GM12801 (cell line): ENCODE results near the gene NDUFS6.

Source experiments
- CTCF ChIP-seq: IDR thresholded peaks from one replicate; pipeline ENCODE4 v1.5.1; 2011; ENCODE audit warnings: control low read depth; ENCODE audit not compliant: insufficient read length; ENCODE audit errors: extremely low read depth

NDUFS6 gene

GRCh38 chr5:1792842-1793266, 8.4 kb upstream of the NDUFS6 start:
- TF ChIP-seq CTCF: no peak

- TF ChIP-seq CTCF: no peak
These were observed 7.9 kb upstream of the NDUFS6 start for GRCh38 chr5:1793301-1793740.

- TF ChIP-seq CTCF: no peak
These were observed 7.0 kb upstream of the NDUFS6 start for GRCh38 chr5:1793966-1794900.

GRCh38 chr5:1794901-1795290, 6.3 kb upstream of the NDUFS6 start:
- no peak for TF ChIP-seq CTCF

GRCh38 chr5:1795506-1795905, 5.7 kb upstream of the NDUFS6 start:
- TF ChIP-seq CTCF: no peak

- no peak for TF ChIP-seq CTCF
These were observed 5.3 kb upstream of the NDUFS6 start for GRCh38 chr5:1795931-1796330.

GRCh38 chr5:1796371-1797102, 4.7 kb upstream of the NDUFS6 start:
- TF ChIP-seq CTCF: no peak
